ENCODE measurements around the gene HDAC5. TPM values are rescaled to one million over a fixed set of nuclear protein-coding genes. Genes with fewer than 3 reads are reported as not detected.
A peak's percentile ranks its signal among the peaks of the same experiment; 100 is the strongest.
"Not testable (repeated sequence)": the region's sequence is repeated elsewhere in the genome, so short reads cannot be mapped to it uniquely, and the experiment has no call there.

The HDAC5 gene
- total RNA-seq, 1 donor from 2014 or later: 55.3 TPM

DNA sequence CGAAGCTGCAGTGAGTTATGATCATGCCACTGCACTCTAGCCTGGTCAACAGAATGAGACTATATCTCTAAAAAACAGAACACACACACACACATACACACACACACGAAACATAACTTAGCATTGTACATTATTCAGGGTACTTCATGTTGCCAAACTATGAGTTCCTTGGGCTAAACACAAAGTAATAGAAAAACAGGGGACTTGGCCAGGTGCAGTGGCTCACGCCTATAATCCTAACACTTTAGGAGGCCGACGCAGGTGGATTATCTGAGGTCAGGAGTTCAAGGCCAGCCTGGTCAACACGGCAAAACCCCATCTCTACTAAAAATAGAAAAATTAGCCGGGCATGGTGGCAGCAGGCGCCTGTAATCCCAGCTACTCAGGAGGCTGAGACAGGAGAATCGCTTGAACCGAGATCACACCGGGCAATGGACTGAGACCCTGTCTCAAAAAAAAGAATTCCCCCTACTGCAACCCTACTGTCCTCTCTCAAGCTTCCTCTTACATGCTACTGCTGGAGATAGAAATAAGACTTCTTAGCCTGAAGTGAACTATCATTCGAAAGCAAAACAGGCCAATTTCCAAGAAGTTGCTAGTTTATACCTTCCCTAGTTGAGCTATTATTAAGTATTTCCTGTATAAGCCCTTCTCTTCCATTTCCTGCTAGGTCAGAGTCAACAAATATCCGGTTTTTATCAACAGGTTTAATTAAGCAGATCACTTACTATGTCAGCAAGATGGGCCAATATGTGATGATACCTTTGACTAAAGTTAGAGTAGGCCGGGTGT lies 64.1 kb downstream of the HDAC5 start:
- H3K27me3 ChIP-seq: no peaks in the 10 kb centered on the region
- no peaks in the 10 kb centered on the region for H3K9me3 ChIP-seq
- no peak overlapping the region for H3K4me3 ChIP-seq
- no peak overlapping the region for H3K27ac ChIP-seq
- DNase-seq: no peak
- TF ChIP-seq, protein P1, sequence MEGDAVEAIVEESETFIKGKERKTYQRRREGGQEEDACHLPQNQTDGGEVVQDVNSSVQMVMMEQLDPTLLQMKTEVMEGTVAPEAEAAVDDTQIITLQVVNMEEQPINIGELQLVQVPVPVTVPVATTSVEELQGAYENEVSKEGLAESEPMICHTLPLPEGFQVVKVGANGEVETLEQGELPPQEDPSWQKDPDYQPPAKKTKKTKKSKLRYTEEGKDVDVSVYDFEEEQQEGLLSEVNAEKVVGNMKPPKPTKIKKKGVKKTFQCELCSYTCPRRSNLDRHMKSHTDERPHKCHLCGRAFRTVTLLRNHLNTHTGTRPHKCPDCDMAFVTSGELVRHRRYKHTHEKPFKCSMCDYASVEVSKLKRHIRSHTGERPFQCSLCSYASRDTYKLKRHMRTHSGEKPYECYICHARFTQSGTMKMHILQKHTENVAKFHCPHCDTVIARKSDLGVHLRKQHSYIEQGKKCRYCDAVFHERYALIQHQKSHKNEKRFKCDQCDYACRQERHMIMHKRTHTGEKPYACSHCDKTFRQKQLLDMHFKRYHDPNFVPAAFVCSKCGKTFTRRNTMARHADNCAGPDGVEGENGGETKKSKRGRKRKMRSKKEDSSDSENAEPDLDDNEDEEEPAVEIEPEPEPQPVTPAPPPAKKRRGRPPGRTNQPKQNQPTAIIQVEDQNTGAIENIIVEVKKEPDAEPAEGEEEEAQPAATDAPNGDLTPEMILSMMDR (IDR thresholded peaks at IDR 0.05): no peak
- no peak for ATAC-seq
- intact Hi-C loops (cut with DNase I): no loop called here
- peaks cover 4% of the 10 kb centered on the region for H3K4me1 ChIP-seq
- peaks cover 72% of the 10 kb centered on the region for H3K36me3 ChIP-seq

DNA sequence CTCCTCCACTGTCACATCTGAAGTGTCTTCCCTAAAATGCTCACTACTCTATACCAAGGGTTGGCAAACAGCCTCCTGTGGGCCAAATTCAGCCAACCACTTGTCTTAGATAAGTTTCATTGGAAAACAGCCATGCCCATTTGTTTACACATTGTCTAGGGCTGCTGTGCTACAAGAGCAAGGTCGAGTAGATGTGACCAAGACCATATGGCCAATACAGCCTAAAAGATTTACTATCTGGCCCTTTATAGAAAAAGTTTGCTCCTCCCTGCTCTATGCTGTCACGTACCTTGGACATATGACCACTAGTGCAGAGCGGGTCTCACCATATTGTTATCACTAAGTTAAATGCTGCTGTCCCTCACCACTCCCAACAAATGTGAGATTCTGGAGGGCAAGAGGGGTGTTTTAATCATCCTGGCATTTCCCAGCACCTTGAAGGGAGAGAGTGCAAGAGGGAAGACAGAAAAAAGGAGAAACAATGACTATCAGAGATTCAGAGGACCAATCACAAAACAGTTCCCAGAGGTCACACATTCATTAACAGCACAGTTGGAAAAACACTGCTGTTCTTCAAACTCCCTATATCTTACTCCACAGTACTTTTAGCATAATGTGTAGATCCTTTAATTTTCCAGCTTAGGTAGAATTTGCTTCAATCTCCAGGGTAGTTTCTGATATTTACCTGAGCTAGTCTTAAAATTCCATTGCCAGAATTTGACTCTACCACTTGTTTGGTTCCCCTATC lies 70.1 kb downstream of the HDAC5 start:
- TF ChIP-seq, protein P1 (IDR thresholded peaks at IDR 0.05): no peak
- intact Hi-C loops (cut with DNase I): no loop called here
- peak; percentile 35 for ATAC-seq
- no peak overlapping the region for H3K27ac ChIP-seq
- H3K27me3 ChIP-seq: no peaks in the 10 kb centered on the region
- no peaks in the 10 kb centered on the region for H3K4me1 ChIP-seq
- no peak overlapping the region for H3K4me3 ChIP-seq
- H3K36me3 ChIP-seq: peaks cover 65% of the 10 kb centered on the region
- no peaks in the 10 kb centered on the region for H3K9me3 ChIP-seq
- DNase-seq: no peak

DNA sequence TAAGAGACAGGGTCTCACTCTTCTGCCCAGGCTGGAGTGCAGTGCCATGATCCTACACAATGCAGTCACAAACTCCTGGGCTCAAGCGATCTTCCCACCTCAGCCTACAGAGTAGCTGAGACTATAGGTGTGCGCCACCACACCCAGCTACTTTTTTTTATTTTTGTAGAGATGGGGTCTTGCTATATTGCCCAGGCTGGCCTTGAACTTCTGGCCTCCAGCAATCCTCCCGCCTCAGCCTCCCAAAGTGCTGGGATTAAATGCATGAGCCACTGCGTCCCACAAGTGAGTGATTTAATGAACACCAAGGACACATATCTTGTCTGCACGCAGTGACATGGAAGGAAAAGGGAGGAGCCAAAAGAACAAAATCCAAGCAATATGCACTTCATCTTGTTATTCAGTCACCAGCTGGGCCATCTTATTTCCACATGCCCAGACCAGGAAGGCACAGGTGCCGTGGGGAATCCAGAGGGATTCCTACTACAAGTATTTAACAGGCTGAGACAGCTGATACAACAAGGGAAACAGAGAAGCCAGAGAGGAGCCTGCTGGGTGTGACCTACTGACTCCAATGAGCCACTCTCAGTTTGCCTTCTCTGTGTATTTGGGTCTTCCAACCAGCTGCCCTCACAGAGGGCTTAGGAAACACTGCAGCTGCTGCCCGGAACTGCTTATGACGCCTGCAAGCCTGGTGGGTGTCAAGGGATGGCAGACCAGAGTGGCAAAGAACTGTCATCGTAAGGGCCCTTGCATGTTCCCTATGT lies 74.0 kb downstream of the HDAC5 start:
- no peaks in the 10 kb centered on the region for H3K9me3 ChIP-seq
- TF ChIP-seq, protein P1 (IDR thresholded peaks at IDR 0.05): no peak
- ATAC-seq (no peak), DNase-seq (no peak)
- intact Hi-C loops (cut with DNase I): no loop called here
- H3K27ac ChIP-seq: no peak overlapping the region
- no peak overlapping the region for H3K4me3 ChIP-seq
- no peaks in the 10 kb centered on the region for H3K27me3 ChIP-seq
- peaks cover 4% of the 10 kb centered on the region for H3K4me1 ChIP-seq
- peaks cover 50% of the 10 kb centered on the region for H3K36me3 ChIP-seq

DNA sequence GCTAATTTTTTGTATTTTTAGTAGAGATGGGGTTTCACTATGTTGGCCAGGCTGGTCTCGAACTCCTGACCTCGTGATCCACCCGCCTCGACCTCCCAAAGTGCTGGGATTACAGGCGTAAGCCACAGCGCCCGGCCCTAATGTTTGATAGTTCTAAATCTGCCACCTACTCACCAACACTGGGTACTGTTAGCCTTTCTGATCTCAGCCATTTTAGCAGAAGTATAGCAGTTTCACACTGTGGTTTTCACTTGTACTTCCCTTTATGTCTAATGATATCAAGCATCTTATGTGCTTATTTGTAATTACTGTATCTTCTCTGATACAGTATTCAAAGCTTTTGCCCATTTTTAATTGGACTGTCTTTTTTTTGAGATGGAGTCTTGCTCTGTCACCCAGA lies 76.5 kb downstream of the HDAC5 start:
- H3K9me3 ChIP-seq; H3K27me3 ChIP-seq; H3K4me3 ChIP-seq; H3K27ac ChIP-seq; DNase-seq; ATAC-seq; intact Hi-C loops (cut with DNase I): not testable (repeated sequence)
- Histone ChIP-seq H3K36me3 (peaks cover 36% of the 10 kb centered on the region), H3K4me1 (peaks cover 23% of the 10 kb centered on the region)

DNA sequence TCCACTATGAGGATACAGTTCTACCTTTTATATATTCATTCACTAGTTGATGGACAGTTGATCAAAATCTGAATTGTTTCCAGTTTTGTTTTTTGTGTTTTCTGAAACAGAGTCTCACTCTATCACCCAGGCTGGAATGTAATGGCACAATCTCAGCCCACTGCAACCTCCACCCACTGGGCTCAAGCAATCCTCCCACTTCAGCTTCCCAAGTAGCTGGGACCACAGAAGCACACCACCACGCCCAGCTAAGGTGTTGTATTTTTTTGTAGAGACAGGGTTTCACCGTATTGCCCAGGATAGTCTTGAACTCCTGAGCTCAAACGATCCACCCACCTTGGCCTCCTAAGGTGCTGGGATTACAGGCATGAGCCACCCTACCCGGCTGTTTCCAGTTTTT lies 78.0 kb downstream of the HDAC5 start:
- Histone ChIP-seq H3K4me3 (no peak overlapping the region), H3K9me3 (no peaks in the 10 kb centered on the region), H3K27ac (no peak overlapping the region), H3K4me1 (peaks cover 28% of the 10 kb centered on the region), H3K27me3 (no peaks in the 10 kb centered on the region), H3K36me3 (peaks cover 22% of the 10 kb centered on the region)
- intact Hi-C loops (cut with DNase I): no loop called here
- no peak for DNase-seq
- TF ChIP-seq, protein P1 (IDR thresholded peaks at IDR 0.05): no peak
- no peak for ATAC-seq
